Right atrium auricular region (tissue), 2 donors: ENCODE measurements around the gene PRPS1L1. TPM values are rescaled to one million over a fixed set of nuclear protein-coding genes. Genes with fewer than 3 reads are reported as not detected.

ENCODE experiments used
- DNase-seq: peaks from one replicate; pipeline ENCODE4 v3.0.0-alpha.2; 2019; ENCODE audit warnings: low spot score
- H3K27ac ChIP-seq, 2 donors: fragments of 200-600 bp; sonication (generic); 1 replicate in 1 of 2; 2 replicates in 1 of 2; pipeline ENCODE4 v1.5.1; 2016 to 2019
- H3K27me3 ChIP-seq, 2 donors: fragments of 200-600 bp; sonication (generic); one replicate each; pipeline versions ENCODE4 v1.5.1 to v1.6.0; 2017 to 2019
- H3K36me3 ChIP-seq: fragments of 200-600 bp; sonication (generic); one replicate; pipeline ENCODE4 v1.5.1; 2016
- H3K4me1 ChIP-seq, 2 donors: fragments of 200-600 bp; sonication (generic); one replicate each; pipeline versions ENCODE4 v1.5.1 to v1.6.0; 2017 to 2019
- H3K4me3 ChIP-seq, 2 donors: fragments of 200-600 bp; sonication (generic); 1 replicate in 1 of 2; 2 replicates in 1 of 2; pipeline ENCODE4 v1.5.1; 2017 to 2019; ENCODE audit warnings: mild to moderate bottlenecking in 1 of 2, moderate library complexity in 1 of 2
- H3K9me3 ChIP-seq, 2 donors: fragments of 200-600 bp; sonication (generic); one replicate each; pipeline ENCODE4 v1.5.1; 2019
- total RNA-seq, 2 donors: library from RNA; depleted of rRNA; stranded (reverse); fragments of >200 nt; gene quantifications; one replicate each; pipeline ENCODE4 v1.1.0, GENCODE V29; 2016
- TF ChIP-seq, protein P1 (sequence below), 2 donors: fragments of 200-600 bp; sonication (generic); IDR thresholded peaks; one replicate each; pipeline ENCODE4 v1.5.1; 2019; ENCODE audit warnings: antibody characterized with exemption in 2 of 2

The PRPS1L1 gene
- total RNA-seq, 2 donors from 2014 or later, result not detected

DNA sequence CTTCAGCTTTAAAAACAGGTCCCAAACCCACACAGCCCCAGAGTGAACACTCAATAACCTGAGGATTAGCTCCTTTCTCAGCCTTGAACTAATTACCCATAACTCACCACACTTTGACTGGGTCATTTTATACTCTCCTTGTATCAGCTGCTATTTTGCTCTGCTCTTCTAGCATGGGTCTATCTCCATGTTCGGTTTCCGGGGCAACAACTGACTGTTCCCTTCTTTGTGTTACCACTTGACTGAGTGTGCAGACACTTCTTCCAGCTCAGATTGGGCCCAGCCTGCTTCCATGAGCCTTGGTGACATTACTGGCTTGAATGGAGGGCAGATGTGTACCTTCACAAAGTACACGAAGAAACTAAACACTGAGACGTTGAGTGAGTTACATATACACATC lies 31.5 kb upstream of the PRPS1L1 start:
- no peak for DNase-seq
- Histone ChIP-seq H3K27me3 (no peaks in the 10 kb centered on the region), H3K27ac (no peak overlapping the region), H3K36me3 (no peaks in the 10 kb centered on the region), H3K4me1 (no peaks in the 10 kb centered on the region), H3K9me3 (no peaks in the 10 kb centered on the region), H3K4me3 (no peak overlapping the region)
- TF ChIP-seq, protein P1, sequence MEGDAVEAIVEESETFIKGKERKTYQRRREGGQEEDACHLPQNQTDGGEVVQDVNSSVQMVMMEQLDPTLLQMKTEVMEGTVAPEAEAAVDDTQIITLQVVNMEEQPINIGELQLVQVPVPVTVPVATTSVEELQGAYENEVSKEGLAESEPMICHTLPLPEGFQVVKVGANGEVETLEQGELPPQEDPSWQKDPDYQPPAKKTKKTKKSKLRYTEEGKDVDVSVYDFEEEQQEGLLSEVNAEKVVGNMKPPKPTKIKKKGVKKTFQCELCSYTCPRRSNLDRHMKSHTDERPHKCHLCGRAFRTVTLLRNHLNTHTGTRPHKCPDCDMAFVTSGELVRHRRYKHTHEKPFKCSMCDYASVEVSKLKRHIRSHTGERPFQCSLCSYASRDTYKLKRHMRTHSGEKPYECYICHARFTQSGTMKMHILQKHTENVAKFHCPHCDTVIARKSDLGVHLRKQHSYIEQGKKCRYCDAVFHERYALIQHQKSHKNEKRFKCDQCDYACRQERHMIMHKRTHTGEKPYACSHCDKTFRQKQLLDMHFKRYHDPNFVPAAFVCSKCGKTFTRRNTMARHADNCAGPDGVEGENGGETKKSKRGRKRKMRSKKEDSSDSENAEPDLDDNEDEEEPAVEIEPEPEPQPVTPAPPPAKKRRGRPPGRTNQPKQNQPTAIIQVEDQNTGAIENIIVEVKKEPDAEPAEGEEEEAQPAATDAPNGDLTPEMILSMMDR (IDR thresholded peaks at IDR 0.05), result no peak

DNA sequence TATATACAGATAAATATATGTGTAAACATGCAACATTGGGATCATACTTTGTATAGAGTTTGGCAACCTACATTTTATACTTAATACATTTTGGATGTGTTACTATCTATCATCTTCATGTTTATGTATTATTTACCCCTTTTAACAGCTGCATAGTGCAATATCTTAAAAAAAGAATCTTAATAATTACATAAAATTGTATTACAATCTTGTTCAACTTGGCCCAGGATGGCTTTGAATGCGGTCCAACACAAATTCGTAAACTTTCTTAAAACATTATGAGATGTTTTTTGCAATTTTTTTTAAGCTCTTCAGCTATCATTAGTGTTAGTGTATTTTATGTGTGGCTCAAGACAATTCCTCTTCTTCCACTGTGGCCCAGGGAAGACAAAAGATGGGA lies 26.3 kb upstream of the PRPS1L1 start:
- TF ChIP-seq, protein P1 (IDR thresholded peaks at IDR 0.05), result no peak
- H3K27me3 ChIP-seq, result no peaks in the 10 kb centered on the region
- H3K4me3 ChIP-seq, result no peak overlapping the region
- no peaks in the 10 kb centered on the region for H3K9me3 ChIP-seq
- H3K27ac ChIP-seq, result no peak overlapping the region
- H3K4me1 ChIP-seq, result no peaks in the 10 kb centered on the region
- no peak for DNase-seq
- H3K36me3 ChIP-seq, result no peaks in the 10 kb centered on the region

DNA sequence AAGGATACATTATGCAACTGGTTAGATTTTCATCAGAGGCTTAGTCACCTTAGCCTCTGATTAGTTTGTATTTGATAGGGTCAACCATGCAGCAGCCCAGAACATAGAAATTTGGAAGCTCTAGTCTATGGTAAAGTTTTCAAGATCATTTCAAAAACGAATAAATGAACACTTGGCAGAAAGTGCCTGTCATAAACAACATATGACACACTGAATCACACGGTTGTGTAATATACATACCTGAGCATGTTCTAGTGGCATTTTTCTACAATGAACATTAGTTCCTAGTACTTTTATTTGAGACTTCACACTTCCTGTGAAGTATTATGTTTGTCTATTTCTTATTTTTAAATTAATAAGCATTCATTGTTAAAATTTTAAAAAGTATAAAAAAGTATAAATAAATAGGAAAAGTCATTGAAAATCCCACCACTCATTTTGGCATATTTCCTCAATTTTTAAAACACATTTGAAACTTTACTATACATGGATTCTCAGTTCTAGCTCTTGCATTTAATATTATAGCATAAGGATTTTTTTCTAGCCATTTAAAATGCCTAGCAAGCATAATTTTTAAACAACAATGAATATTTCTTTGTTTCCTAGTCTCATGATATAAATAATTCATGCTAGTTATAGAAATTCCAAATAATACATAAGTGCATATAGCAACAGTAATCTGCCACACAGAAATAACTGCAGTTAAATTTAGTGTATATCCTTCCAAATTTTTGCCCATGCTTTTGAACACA lies 25.7 kb upstream of the PRPS1L1 start:
- Histone ChIP-seq H3K9me3 (no peaks in the 10 kb centered on the region), H3K27me3 (no peaks in the 10 kb centered on the region), H3K27ac (no peak overlapping the region), H3K4me3 (no peak overlapping the region), H3K36me3 (no peaks in the 10 kb centered on the region), H3K4me1 (no peaks in the 10 kb centered on the region)
- DNase-seq, result no peak
- TF ChIP-seq, protein P1 (IDR thresholded peaks at IDR 0.05), result no peak

DNA sequence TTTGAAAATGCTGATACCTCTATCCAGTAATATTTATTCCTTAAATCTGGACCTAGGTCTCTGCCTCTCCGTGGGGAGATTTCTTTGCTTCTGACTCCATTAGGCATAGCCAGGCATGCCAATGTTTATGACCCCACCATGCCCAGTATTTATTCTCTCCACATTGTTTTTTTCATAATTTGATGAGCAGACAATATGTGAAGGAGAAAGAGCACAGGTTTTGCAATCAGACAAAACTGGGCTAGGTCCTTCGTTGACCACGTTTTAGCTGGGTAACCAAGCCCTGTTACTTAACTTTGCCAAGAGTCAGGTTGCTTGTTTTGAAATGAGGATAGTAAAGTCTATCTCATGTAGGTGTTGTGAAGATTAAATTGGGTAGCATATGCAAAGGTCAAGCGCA lies 21.6 kb upstream of the PRPS1L1 start:
- H3K4me1 ChIP-seq, result no peaks in the 10 kb centered on the region
- no peak for DNase-seq
- H3K27me3 ChIP-seq, result no peaks in the 10 kb centered on the region
- TF ChIP-seq, protein P1 (IDR thresholded peaks at IDR 0.05), result no peak
- no peak overlapping the region for H3K27ac ChIP-seq
- no peaks in the 10 kb centered on the region for H3K36me3 ChIP-seq
- H3K4me3 ChIP-seq, result no peak overlapping the region
- H3K9me3 ChIP-seq, result no peaks in the 10 kb centered on the region

DNA sequence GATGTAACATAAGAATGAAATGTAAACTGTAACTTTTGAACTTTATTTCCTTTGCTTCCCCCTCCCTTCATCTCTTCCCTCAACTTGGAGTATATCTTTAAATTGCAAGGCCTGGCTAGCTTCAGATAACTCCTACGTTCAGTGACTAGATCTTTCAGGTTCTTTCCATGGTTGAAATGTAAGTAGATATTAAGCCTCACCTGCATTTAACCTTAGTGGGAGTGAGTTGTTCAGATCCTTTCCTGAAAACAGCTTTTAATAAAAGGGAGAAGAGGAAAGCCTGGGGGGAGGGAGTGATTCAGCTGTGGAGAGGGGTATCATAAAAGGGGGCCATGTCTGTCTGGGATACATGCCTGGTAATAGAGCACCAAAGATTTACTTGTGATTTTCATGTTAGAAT lies 19.0 kb upstream of the PRPS1L1 start:
- peaks cover 0 to 5% of the 10 kb centered on the region in 2 donors for H3K9me3 ChIP-seq
- no peak overlapping the region for H3K4me3 ChIP-seq
- H3K27ac ChIP-seq, result no peak overlapping the region
- no peaks in the 10 kb centered on the region for H3K27me3 ChIP-seq
- TF ChIP-seq, protein P1 (IDR thresholded peaks at IDR 0.05), result no peak
- no peak for DNase-seq
- no peaks in the 10 kb centered on the region for H3K4me1 ChIP-seq
- no peaks in the 10 kb centered on the region for H3K36me3 ChIP-seq

- Histone ChIP-seq H3K27me3 (no peaks in the 10 kb centered on the region), H3K27ac (no peak overlapping the region), H3K4me3 (no peak overlapping the region), H3K36me3 (no peaks in the 10 kb centered on the region), H3K9me3 (peaks cover 0 to 5% of the 10 kb centered on the region in 2 donors), H3K4me1 (no peaks in the 10 kb centered on the region)
- no peak for DNase-seq
- TF ChIP-seq, protein P1 (IDR thresholded peaks at IDR 0.05), result no peak
Measured at GRCh38 chr7:18045171-18045570, 17.5 kb upstream of the PRPS1L1 start.
